ENCODE results near the gene CTRL.

DNA sequence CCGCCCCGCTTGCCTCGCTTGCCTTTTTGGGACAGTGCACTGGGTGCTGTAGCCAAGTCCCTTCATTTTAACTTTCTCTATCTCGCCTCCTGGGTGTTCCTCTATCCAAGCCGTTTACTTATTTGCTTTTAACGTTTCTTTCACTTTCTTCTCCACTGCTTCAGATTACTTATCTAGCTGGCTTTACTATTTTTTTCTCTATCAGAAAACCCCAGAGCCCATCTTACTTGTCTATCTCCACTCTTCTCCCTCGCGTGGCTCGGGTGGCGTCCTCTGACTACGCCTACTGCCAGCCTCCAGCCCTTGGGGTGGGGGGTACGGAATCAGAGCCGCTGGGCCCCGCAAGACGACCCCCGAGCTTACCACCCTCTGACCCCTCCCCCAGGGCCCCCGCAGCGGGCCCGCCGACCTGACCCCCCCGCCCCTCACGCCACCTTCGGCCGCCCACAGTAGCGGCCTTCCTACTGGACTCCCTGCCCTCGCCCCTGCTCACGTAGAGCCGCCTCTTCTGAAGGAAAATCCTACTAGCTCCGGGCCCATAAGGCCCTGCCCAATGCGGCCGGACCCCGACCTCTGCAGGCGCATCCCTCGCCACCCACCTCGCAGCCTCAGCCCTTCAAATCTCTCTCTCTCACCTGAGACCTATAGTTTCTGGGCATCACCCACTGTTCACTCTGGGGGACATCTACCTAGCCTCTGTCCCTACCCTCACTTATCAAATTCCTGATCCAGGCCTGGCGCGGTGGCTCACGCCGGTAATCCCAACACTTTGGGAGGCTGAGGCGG is 37.8 kb upstream of the CTRL start:
- no peak for TF ChIP-seq CTCF (IDR thresholded peaks at IDR 0.05)
- TF ChIP-seq POLR2AphosphoS5 (IDR thresholded peaks at IDR 0.05; ENCODE audit: low read depth, low read length): no peak
- TF ChIP-seq, protein P1, sequence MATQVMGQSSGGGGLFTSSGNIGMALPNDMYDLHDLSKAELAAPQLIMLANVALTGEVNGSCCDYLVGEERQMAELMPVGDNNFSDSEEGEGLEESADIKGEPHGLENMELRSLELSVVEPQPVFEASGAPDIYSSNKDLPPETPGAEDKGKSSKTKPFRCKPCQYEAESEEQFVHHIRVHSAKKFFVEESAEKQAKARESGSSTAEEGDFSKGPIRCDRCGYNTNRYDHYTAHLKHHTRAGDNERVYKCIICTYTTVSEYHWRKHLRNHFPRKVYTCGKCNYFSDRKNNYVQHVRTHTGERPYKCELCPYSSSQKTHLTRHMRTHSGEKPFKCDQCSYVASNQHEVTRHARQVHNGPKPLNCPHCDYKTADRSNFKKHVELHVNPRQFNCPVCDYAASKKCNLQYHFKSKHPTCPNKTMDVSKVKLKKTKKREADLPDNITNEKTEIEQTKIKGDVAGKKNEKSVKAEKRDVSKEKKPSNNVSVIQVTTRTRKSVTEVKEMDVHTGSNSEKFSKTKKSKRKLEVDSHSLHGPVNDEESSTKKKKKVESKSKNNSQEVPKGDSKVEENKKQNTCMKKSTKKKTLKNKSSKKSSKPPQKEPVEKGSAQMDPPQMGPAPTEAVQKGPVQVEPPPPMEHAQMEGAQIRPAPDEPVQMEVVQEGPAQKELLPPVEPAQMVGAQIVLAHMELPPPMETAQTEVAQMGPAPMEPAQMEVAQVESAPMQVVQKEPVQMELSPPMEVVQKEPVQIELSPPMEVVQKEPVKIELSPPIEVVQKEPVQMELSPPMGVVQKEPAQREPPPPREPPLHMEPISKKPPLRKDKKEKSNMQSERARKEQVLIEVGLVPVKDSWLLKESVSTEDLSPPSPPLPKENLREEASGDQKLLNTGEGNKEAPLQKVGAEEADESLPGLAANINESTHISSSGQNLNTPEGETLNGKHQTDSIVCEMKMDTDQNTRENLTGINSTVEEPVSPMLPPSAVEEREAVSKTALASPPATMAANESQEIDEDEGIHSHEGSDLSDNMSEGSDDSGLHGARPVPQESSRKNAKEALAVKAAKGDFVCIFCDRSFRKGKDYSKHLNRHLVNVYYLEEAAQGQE (IDR thresholded peaks at IDR 0.05; ENCODE audit: insufficient read depth in 1 of 2, low read depth in 2 of 2, low read length in 1 of 2): no peak
- no peak for TF ChIP-seq TCF7L2 (IDR thresholded peaks at IDR 0.05; ENCODE audit: low read depth, low read length)
